ENCODE results near the gene ZCCHC18.
A peak's percentile ranks its signal among the peaks of the same experiment; 100 is the strongest.
"Not testable (repeated sequence)": the region's sequence is repeated elsewhere in the genome, so short reads cannot be mapped to it uniquely, and the experiment has no call there.

The ZCCHC18 gene

GRCh38 chrX:104112326-104112951, at the start of gene ZCCHC18:
ZCCHC18 (plus strand) TSS chrX:104112523; CDS start chrX:104114112, 1,589 bp downstream.
- Histone ChIP-seq H3K4me1 (ENCODE audit: control insufficient read depth, low read depth, low read length) (peaks cover 8% of the 10 kb centered on the region), H3K4me3 (ENCODE audit: low read length) (peak within 1 kb of the TSS; percentile 90), H3K27ac (ENCODE audit: low read length) (peak within 1 kb of the TSS; percentile 73), H3K27me3 (ENCODE audit: control insufficient read depth, insufficient read depth, low read length) (peaks cover 17% of the 10 kb centered on the region), H3K9me3 (ENCODE audit: control insufficient read depth, low read depth, low read length) (no peaks in the 10 kb centered on the region), H3K9ac (ENCODE audit: low read length) (peak within 1 kb of the TSS; percentile 88), H3K36me3 (ENCODE audit: control insufficient read depth, low read depth, low read length) (no peaks in the 10 kb centered on the region)

GRCh38 chrX:104062636-104063035, 49.7 kb upstream of the ZCCHC18 start:
- H3K4me3 ChIP-seq (ENCODE audit: low read length); H3K27me3 ChIP-seq (ENCODE audit: control insufficient read depth, insufficient read depth, low read length); H3K36me3 ChIP-seq (ENCODE audit: control insufficient read depth, low read depth, low read length); H3K9ac ChIP-seq (ENCODE audit: low read length); H3K4me1 ChIP-seq (ENCODE audit: control insufficient read depth, low read depth, low read length); H3K27ac ChIP-seq (ENCODE audit: low read length); H3K9me3 ChIP-seq (ENCODE audit: control insufficient read depth, low read depth, low read length): not testable (repeated sequence)

- H3K4me1 ChIP-seq (ENCODE audit: control insufficient read depth, low read depth, low read length); H3K27me3 ChIP-seq (ENCODE audit: control insufficient read depth, insufficient read depth, low read length); H3K4me3 ChIP-seq (ENCODE audit: low read length); H3K9me3 ChIP-seq (ENCODE audit: control insufficient read depth, low read depth, low read length); H3K9ac ChIP-seq (ENCODE audit: low read length); H3K36me3 ChIP-seq (ENCODE audit: control insufficient read depth, low read depth, low read length); H3K27ac ChIP-seq (ENCODE audit: low read length): not testable (repeated sequence)
These were observed 36.4 kb upstream of the ZCCHC18 start, which contains the start of gene TMSB15C for GRCh38 chrX:104075778-104076445. TMSB15C (minus strand) TSS chrX:104076236.

GRCh38 chrX:104077854-104078253, 34.5 kb upstream of the ZCCHC18 start:
- H3K27me3 ChIP-seq (ENCODE audit: control insufficient read depth, insufficient read depth, low read length); H3K4me1 ChIP-seq (ENCODE audit: control insufficient read depth, low read depth, low read length); H3K4me3 ChIP-seq (ENCODE audit: low read length); H3K36me3 ChIP-seq (ENCODE audit: control insufficient read depth, low read depth, low read length); H3K9ac ChIP-seq (ENCODE audit: low read length); H3K27ac ChIP-seq (ENCODE audit: low read length); H3K9me3 ChIP-seq (ENCODE audit: control insufficient read depth, low read depth, low read length): not testable (repeated sequence)

GRCh38 chrX:104084063-104084462, 28.3 kb upstream of the ZCCHC18 start:
- Histone ChIP-seq H3K36me3 (ENCODE audit: control insufficient read depth, low read depth, low read length) (no peaks in the 10 kb centered on the region), H3K9me3 (ENCODE audit: control insufficient read depth, low read depth, low read length) (no peaks in the 10 kb centered on the region), H3K9ac (ENCODE audit: low read length) (no peak overlapping the region), H3K27me3 (ENCODE audit: control insufficient read depth, insufficient read depth, low read length) (no peaks in the 10 kb centered on the region), H3K4me1 (ENCODE audit: control insufficient read depth, low read depth, low read length) (no peaks in the 10 kb centered on the region), H3K27ac (ENCODE audit: low read length) (no peak overlapping the region), H3K4me3 (ENCODE audit: low read length) (no peak overlapping the region)

DNA sequence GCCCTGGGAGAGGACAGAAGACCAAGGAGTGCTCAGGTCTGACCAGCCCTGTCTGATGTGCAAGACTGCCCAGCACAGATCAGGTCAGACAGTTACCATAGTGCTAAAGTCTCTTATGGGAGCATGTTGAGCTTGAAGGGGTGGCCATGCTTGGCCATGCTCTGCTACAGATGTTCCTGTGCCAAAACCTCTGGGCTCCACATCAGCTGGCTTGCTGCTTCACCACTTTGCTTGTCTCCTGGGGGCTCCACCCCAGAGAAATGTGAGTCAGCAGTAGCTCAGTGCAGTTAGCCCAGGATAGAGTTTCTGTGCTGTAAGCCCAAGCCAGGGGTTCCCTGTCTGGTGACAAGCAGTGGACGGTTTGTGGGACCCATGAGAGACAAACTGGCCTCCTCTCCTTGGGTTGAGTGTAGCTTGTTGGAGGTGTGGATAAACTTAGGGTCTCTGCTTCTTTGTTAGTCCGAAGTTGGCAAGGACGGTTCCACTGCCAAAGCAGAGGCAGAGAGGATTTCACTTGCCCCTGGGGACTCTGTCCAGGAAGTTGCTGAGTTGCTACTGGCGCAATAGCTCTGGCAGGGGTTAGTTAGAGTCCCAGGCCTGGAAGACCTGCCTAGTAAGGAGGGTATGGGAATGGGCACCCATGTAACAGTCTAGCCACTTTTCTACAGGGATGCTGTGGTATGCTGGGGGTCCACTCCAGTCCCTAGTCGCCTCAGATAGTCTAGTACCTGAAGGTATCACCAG, 27.6 kb upstream of the ZCCHC18 start:
- no peaks in the 10 kb centered on the region for H3K9me3 ChIP-seq (ENCODE audit: control insufficient read depth, low read depth, low read length)
- no peaks in the 10 kb centered on the region for H3K27me3 ChIP-seq (ENCODE audit: control insufficient read depth, insufficient read depth, low read length)
- no peak overlapping the region for H3K27ac ChIP-seq (ENCODE audit: low read length)
- H3K36me3 ChIP-seq (ENCODE audit: control insufficient read depth, low read depth, low read length): no peaks in the 10 kb centered on the region
- H3K4me1 ChIP-seq (ENCODE audit: control insufficient read depth, low read depth, low read length): no peaks in the 10 kb centered on the region
- H3K9ac ChIP-seq (ENCODE audit: low read length): no peak overlapping the region
- H3K4me3 ChIP-seq (ENCODE audit: low read length): no peak overlapping the region

- Histone ChIP-seq H3K27me3 (ENCODE audit: control insufficient read depth, insufficient read depth, low read length) (no peaks in the 10 kb centered on the region), H3K4me3 (ENCODE audit: low read length) (no peak overlapping the region), H3K4me1 (ENCODE audit: control insufficient read depth, low read depth, low read length) (no peaks in the 10 kb centered on the region), H3K36me3 (ENCODE audit: control insufficient read depth, low read depth, low read length) (no peaks in the 10 kb centered on the region), H3K9me3 (ENCODE audit: control insufficient read depth, low read depth, low read length) (no peaks in the 10 kb centered on the region), H3K9ac (ENCODE audit: low read length) (no peak overlapping the region), H3K27ac (ENCODE audit: low read length) (no peak overlapping the region)
These were observed 26.8 kb upstream of the ZCCHC18 start for GRCh38 chrX:104085477-104085876.

GRCh38 chrX:104085919-104086318, 26.4 kb upstream of the ZCCHC18 start:
- Histone ChIP-seq H3K4me3 (ENCODE audit: low read length) (no peak overlapping the region), H3K27ac (ENCODE audit: low read length) (no peak overlapping the region), H3K27me3 (ENCODE audit: control insufficient read depth, insufficient read depth, low read length) (no peaks in the 10 kb centered on the region), H3K9me3 (ENCODE audit: control insufficient read depth, low read depth, low read length) (no peaks in the 10 kb centered on the region), H3K36me3 (ENCODE audit: control insufficient read depth, low read depth, low read length) (no peaks in the 10 kb centered on the region), H3K4me1 (ENCODE audit: control insufficient read depth, low read depth, low read length) (no peaks in the 10 kb centered on the region), H3K9ac (ENCODE audit: low read length) (no peak overlapping the region)

- Histone ChIP-seq H3K9me3 (ENCODE audit: control insufficient read depth, low read depth, low read length) (no peaks in the 10 kb centered on the region), H3K36me3 (ENCODE audit: control insufficient read depth, low read depth, low read length) (no peaks in the 10 kb centered on the region), H3K27me3 (ENCODE audit: control insufficient read depth, insufficient read depth, low read length) (no peaks in the 10 kb centered on the region), H3K9ac (ENCODE audit: low read length) (no peak overlapping the region), H3K4me3 (ENCODE audit: low read length) (no peak overlapping the region), H3K27ac (ENCODE audit: low read length) (no peak overlapping the region), H3K4me1 (ENCODE audit: control insufficient read depth, low read depth, low read length) (no peaks in the 10 kb centered on the region)
These were observed 14.0 kb upstream of the ZCCHC18 start for GRCh38 chrX:104098151-104098808.

GRCh38 chrX:104098919-104099318, 13.4 kb upstream of the ZCCHC18 start:
- Histone ChIP-seq H3K27me3 (ENCODE audit: control insufficient read depth, insufficient read depth, low read length) (no peaks in the 10 kb centered on the region), H3K36me3 (ENCODE audit: control insufficient read depth, low read depth, low read length) (no peaks in the 10 kb centered on the region), H3K9ac (ENCODE audit: low read length) (no peak overlapping the region), H3K9me3 (ENCODE audit: control insufficient read depth, low read depth, low read length) (no peaks in the 10 kb centered on the region), H3K27ac (ENCODE audit: low read length) (no peak overlapping the region), H3K4me3 (ENCODE audit: low read length) (no peak overlapping the region), H3K4me1 (ENCODE audit: control insufficient read depth, low read depth, low read length) (no peaks in the 10 kb centered on the region)

- no peak overlapping the region for H3K4me3 ChIP-seq (ENCODE audit: low read length)
- H3K36me3 ChIP-seq (ENCODE audit: control insufficient read depth, low read depth, low read length): no peaks in the 10 kb centered on the region
- H3K9ac ChIP-seq (ENCODE audit: low read length): no peak overlapping the region
- H3K27ac ChIP-seq (ENCODE audit: low read length): no peak overlapping the region
- H3K27me3 ChIP-seq (ENCODE audit: control insufficient read depth, insufficient read depth, low read length): no peaks in the 10 kb centered on the region
- H3K4me1 ChIP-seq (ENCODE audit: control insufficient read depth, low read depth, low read length): no peaks in the 10 kb centered on the region
- no peaks in the 10 kb centered on the region for H3K9me3 ChIP-seq (ENCODE audit: control insufficient read depth, low read depth, low read length)
These were observed 7.6 kb upstream of the ZCCHC18 start for GRCh38 chrX:104104676-104105075.

Data from iPS-18a (cell line).